HG02852 (cell line): Measurements from ENCODE around the gene B4GALNT3.
"Not testable (repeated sequence)": the region's sequence is repeated elsewhere in the genome, so short reads cannot be mapped to it uniquely, and the experiment has no call there.

Experiments used
- ATAC-seq: cut with Tn5 transposase; IDR thresholded peaks from one replicate; pipeline ENCODE4 v1.9.1; 2021; ENCODE audit warnings: mild to moderate bottlenecking, moderate library complexity; ENCODE audit not compliant: unreplicated experiment

Gene B4GALNT3

GRCh38 chr12:459430-460258 lies at the start of gene B4GALNT3:
B4GALNT3 (plus strand) TSS chr12:459939; CDS start chr12:460377, 438 bp downstream.
- no peak for ATAC-seq

GRCh38 chr12:414859-415258 lies 44.9 kb upstream of the B4GALNT3 start:
- no peak for ATAC-seq

GRCh38 chr12:418432-418831 lies 41.3 kb upstream of the B4GALNT3 start:
- ATAC-seq = no peak

- no peak for ATAC-seq
These were observed 37.2 kb upstream of the B4GALNT3 start for GRCh38 chr12:422526-422925.

DNA sequence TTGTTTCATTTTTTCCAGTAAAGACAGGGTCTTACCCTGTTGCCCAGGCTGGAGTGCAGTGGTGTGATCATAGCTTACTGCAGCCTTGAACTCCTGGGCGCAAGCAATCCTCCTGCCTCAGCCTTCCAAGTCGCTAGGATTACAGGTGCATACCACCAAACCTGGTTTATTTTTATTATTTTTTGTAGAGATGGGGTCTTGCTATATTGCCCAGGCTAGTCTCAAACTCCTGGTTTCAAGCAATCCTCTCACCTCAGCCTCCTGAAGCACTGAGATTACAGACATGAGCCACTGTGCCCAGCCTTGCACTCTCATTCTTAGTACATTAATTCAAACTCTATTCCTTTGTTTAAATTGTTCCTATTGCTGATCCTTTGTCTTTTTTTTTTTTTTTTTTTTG lies 24.0 kb upstream of the B4GALNT3 start:
- not testable (repeated sequence) for ATAC-seq

DNA sequence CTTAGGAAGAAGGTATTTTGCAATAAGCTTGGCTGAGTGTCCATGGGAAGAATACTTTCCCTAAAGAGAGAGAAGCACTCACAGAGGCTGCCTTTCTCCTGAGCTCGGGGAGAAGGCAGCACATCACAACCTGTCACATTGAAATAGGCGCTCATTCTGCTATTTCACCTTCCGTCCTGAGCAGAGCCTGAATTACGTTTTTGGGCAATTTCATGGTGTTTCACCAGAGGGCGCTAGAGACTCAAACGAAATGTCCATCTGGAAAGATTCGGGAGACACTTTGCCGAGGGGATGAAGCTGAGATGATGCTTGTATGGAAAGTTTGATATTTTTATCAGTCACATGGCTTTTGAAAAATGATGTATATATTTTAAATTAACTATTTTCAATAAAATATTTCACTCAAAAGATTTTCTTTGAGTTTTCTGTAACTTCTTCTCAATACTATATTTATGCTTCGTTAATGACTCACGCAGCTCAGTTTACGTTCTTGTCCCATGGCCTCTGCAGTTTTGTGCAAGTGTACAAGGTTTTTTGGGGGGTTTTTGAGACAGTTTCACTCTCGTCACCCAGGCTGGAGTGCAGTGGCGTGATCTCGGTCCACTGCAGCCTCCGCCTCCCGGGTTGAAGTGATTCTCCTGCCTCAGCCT lies 17.4 kb upstream of the B4GALNT3 start:
- no peak for ATAC-seq

- no peak for ATAC-seq
These were observed 12.6 kb upstream of the B4GALNT3 start for GRCh38 chr12:447141-447540.

DNA sequence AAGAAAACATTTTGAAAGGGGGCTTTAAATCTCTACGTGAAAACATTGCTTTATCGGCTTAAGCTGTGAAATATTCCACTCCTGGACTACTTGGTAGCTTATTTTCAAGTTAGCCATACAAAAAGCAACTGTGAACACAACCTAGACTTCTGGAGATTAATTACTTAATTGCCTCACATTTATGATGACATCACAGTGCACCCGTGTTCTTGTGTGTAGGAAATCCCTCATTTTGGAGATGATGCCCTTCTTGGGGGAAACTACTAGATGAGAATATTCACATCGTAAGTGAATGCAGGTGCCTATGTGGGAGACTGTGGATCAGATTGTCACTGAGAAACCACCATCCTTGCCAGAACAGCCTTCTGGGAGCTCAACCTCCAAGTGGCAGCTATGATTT lies 10.5 kb upstream of the B4GALNT3 start:
- no peak for ATAC-seq

- ATAC-seq = no peak
These were observed 9.3 kb upstream of the B4GALNT3 start for GRCh38 chr12:450438-450837.

DNA sequence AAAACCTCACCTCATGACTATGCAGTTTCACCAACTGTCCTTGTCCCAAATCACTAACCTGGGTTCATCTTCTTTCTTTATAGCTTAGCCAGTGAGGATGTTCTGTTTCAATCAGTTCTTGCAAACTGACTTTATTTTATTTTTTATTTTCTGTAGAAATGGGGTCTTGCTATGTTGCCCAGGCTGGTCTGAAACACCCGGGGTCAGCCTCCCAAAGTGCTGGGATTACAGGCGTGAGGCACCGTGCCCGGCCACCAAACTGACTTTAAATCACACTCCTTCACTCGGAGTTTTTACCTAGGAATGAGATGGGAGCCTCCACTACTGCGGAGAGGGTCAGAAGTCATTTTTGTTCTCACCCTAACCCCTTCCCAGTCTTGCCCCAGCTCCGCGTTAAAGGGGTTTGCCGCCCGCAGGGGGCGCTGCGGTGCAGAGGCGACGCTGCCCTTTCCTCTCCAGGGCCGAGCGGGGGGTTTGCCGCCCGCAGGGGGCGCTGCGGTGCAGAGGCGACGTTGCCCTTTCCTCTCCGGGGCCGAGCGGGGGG lies 7.0 kb upstream of the B4GALNT3 start:
- ATAC-seq = no peak

- ATAC-seq = no peak
These were observed 4.9 kb upstream of the B4GALNT3 start for GRCh38 chr12:454833-455232.

DNA sequence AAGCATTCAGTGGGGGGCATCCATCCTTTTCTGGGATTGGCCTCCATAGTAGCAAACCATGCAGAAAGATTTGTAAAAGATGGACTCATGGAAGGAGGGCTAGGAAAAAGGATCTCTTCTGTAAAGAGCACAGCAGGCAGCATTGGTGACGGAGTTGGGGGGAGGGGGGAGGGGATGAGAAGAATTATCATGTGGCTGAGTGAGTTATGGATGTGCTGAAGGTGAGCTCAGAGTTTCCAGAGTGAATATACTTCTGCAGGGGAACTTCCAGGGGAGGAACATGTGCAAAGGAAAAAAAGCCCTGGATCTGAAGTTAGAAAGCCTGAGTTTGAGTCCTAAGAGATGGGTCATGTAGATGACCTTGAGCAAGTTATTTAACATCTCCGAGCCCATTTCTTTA lies 3.9 kb upstream of the B4GALNT3 start:
- ATAC-seq = no peak

DNA sequence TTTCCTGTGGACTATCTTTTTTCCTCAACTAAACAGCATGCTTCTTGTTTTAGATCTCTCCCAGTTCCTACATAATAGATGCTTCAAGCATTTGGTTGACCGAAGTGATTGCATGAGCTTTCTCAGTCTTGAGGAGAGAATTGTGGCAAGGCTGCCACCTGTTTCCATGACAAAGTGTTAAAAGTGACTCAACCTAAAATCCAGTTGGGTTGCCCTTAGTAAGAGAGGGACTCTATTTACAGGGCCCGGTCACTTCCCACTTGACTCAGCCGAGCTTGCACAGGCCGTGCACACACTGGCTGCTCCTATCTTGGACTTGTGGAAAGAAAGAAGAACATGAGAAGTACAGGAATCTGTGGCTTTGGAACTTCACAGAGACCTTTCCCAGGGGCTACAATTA lies 2.1 kb upstream of the B4GALNT3 start:
- no peak for ATAC-seq

- ATAC-seq = no peak
These were observed 699 bp upstream of the B4GALNT3 start for GRCh38 chr12:459050-459429.

DNA sequence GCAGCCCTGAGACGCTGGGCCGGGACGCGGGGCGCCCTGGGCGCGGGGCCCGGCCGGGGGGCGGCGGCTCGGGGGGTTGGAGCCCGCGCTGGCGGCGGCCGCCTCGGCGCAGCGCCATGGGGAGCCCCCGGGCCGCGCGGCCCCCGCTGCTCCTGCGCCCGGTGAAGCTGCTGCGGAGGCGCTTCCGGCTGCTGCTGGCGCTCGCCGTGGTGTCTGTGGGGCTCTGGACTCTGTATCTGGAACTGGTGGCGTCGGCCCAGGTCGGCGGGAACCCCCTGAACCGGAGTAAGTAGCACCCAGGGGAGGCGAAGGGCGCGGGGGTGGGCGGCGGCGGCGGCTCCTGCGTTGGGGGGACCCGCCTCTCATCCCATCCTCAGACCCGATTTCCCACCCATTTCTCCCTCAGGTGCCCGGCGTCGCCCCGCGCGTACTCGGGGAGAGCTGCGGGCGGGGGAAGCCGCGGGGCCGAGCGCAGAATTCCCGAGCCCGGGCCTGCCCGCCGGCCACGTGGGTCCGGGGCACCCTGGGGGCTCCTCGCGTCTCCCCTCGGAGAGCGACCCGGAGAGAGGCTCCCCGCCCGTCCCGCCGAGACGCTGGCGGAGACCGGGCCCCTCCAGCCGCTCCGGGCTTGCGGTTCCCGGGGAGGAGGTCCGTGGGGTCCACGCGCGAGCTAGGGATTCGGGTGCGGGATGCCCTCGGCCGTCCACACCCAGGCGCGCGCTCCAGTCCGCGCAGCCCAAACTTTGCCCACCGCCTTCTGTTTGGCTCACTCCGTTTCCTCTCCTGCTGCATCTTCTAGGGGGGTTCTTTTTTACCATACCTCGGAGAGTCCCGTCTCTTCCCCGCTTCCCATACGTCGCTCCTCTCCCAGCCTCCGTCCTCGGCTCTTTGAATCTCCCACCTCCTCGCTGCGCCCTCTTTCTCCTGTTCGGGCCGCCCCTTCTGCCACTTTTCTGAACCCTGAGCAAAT lies 807 bp downstream of the B4GALNT3 start:
- no peak for ATAC-seq

DNA sequence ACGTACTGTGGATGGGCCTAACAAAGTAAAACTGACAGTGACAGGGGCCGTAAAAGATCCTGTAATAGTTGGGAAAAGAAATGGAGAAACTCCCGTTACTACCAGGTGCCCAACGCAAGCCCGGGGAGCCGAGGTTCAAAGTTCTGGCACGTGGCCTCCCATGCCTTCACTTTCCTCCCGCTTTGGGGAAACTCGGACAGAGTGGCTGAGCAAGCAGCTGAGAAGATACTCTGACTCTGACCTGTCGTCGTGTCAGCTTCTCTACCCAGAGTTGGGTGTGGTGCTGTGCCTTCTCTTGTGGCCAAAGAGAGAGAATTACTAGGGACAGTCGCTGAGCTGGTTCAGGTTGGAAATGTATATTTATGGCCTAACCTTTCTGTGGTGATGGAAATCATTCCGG lies 1.7 kb downstream of the B4GALNT3 start:
- ATAC-seq = no peak

- no peak for ATAC-seq
These were observed 3.4 kb downstream of the B4GALNT3 start for GRCh38 chr12:462936-463705.

GRCh38 chr12:464484-465267 lies 4.9 kb downstream of the B4GALNT3 start:
- ATAC-seq = no peak

DNA sequence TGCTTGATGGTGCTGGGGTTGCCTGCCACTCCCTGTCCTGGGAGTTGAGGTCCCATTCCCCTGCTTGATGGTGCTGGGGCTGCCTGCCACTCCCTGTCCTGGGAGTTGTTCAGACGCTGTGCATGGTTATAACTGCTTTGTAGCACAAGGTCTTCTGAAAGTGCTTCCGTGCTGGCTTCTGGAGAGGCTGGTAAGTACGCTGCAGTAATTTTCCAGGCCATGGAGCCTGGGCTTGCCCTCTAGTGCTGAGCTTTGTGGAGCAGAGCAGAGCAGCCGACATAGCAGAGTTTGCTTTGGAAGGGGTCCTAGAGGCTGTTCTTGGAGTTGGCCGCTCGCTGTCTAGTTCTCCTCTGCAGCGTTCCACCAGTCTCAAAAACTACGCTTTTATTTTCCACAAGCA lies 6.3 kb downstream of the B4GALNT3 start:
- no peak for ATAC-seq

GRCh38 chr12:466762-467161 lies 7.0 kb downstream of the B4GALNT3 start:
- ATAC-seq = no peak
